Ureter (tissue), 1 donor: Measurements from ENCODE around the gene CACNG8. TPM values are rescaled to one million over a fixed set of nuclear protein-coding genes. Genes with fewer than 3 reads are reported as not detected.
"Not testable (repeated sequence)": the region's sequence is repeated elsewhere in the genome, so short reads cannot be mapped to it uniquely, and the experiment has no call there.

Source experiments
- DNase-seq: peaks from one replicate; pipeline ENCODE4 v3.0.0-alpha.2; 2020; ENCODE audit warnings: low spot score
- total RNA-seq: library from RNA; stranded (reverse); gene quantifications from one replicate; pipeline ENCODE4 v1.2.4, GENCODE V29; 2023
- donor health status: DM: yes; HTN: yes; CAD: no.

CACNG8 gene
- total RNA-seq: 0.08 TPM

DNA sequence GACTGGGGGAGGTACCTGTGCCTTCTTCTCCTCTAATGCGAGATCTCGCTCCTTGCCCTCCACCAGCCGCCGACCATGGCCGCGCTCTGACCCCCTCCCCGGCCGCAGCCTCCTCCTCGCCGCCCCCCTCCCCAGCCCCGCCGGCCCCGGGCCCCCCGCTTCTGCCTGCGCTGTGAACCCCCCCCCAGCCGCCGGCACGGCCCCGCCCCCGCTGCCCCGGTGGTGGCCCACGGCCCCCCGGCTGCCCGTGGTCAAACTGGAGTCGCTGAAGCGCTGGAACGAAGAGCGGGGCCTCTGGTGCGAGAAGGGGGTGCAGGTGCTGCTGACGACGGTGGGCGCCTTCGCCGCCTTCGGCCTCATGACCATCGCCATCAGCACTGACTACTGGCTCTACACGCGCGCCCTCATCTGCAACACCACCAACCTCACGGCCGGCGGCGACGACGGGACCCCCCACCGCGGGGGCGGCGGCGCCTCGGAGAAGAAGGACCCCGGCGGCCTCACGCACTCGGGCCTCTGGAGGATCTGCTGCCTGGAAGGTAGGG, at the start of gene CACNG8:
TSS of gene CACNG8 (plus strand) at position 51 of the 545 bp plus-strand sequence.
- no peak for DNase-seq

DNA sequence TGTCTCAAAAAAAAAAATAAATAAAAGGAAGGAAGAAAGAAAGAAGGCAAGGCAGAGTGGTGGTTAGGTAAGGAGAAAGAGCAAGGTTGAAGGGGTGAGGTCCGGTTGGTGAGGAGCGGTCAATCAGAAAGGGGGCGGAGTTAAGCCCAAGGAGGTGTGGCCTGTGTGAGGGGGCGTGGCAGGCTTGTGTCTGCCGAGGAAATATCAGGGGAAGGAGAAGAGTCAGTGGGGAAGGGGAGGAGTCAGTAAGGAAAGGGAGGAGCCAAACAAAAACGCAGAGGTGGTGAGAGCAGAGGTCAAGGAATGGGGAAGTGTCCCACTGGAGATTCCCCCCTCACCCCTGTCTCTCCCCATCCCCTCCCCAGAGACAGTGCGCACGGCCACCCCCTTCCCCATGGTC, 47.7 kb upstream of the CACNG8 start:
- no peak for DNase-seq

- no peak for DNase-seq
These were observed 46.7 kb upstream of the CACNG8 start for GRCh38 chr19:53916004-53916403.

DNA sequence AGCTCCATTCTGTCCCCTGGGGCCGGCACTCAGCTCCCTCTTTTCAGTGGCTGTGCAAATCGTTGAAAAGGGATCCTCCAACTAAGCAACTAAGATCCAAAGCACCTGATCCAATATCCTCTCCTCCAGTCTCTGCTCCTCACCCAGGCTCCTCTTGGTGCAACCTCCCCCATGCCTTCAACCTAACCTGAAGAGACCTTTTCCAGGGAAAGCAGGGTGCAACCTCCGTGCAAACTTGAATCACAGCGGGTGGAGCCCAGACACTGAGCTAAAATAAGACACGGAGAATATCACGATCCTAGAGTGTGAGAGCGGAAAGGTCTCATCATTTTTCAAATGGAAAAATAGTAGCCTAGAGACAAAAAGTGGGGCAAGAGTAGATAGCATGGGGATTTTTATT, 45.4 kb upstream of the CACNG8 start:
- no peak for DNase-seq

DNA sequence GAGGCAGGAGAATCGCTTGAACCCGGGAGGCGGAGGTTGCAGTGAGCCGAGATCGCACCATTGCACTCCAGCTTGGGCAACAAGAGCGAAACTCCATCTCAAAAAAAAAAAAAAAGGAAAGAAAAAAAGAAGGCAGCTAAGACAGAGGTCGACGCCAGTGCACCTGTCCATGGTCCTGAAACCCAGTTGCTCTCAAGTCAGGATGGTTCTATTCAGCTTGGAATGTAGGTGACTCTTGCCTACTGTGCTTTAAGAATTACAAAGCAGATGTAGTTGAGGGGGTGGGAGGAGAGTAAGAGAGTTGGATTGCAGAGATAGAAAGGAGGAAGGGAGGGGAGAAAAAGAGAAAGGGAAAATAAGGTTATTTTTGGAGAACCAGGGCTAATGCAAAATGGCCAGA, 35.0 kb upstream of the CACNG8 start:
- DNase-seq: no peak

DNA sequence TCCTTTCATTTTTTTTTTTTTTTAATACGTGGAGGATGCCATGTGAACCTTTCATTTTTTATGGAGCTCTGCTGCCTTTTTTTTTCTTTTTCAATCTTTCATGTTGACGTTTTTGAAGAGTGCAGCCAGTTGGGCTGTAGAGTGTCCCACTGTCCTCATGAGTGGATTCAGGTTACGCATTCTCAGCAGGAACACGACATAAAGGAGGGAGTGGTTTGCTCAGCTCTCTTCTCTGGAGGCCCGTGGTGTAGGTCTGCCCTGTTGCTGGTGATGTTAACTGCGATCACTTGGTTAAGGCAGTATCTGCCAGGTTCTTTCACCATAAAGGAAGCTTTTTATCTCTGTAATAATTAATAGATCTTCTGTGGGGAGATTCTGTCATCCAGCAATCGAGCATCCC, 26.7 kb upstream of the CACNG8 start:
- no peak for DNase-seq

DNA sequence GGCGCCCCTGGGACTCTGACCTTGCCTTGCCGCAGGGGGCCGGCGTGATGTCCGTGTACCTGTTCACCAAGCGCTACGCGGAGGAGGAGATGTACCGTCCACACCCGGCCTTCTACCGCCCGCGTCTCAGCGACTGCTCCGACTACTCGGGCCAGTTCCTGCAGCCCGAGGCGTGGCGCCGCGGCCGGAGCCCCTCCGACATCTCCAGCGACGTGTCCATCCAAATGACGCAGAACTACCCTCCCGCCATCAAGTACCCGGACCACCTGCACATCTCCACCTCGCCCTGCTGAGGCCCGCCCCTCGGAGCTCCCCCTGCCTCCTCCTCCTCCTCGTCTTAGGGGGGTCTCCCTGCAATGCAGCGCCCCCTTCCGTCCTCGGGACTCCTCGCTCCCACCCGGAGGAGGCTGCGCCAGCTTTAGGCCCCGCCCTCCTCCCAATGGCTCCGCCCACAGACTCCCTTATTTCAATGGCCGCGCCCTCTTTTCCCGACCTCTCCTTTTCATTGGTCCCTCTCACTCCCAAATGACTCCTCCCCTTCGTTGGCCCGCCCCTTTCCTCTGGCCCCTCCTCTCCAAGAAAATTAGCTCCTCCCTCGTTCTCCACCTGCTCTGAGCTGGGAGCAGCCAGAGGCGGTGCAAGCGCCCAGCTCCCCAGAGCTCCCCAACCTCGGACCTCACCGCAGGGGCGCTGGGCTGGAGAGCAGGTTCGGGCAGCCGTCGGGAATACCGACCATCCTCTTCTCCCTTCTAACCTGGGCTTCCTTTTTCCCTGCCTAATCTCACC, 20.5 kb upstream of the CACNG8 start:
- no peak for DNase-seq

- DNase-seq: no peak
These were observed 18.3 kb upstream of the CACNG8 start for GRCh38 chr19:53944416-53944815.

- no peak for DNase-seq
These were observed 17.8 kb upstream of the CACNG8 start for GRCh38 chr19:53944933-53945332.

- DNase-seq: no peak
These were observed 17.3 kb upstream of the CACNG8 start for GRCh38 chr19:53945441-53945840.

DNA sequence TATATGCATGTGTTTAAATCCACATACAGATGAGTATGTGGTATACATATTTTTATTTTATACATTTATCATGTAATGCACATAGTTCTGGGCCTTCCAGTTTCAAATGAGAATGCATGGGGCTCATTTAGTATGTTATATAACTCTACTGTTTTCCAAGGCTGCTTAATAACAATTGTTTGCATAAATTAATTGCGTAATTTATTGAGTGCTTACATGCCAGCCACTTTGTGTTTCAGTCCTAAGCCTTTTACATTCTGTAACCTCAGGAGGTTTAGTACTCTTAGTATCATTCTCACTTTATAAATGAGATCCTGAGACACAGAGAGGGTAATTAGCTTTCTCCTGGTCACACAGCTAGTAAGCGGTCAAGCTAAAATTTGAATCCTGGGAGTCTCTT, 16.7 kb upstream of the CACNG8 start:
- DNase-seq: no peak

DNA sequence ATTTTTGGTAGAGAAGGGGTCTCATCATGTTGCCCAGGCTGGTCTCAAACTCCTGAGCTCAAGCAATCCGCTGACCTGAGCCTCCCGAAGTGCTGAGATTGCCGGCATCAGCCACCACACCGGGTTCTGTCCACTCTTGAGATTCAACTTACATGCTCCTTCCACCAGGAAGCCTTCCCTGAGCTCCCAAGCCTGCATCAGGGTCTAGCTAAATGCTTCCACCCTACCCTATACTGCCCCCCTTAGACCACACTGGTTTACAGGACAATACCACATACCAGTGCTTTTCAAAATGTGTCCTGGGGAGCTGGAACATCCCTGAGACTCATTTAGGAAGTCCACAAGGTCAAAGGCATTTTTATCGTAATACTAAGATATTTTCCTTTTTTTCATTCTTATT, 15.1 kb upstream of the CACNG8 start:
- DNase-seq: no peak

GRCh38 chr19:53948611-53949010, 14.1 kb upstream of the CACNG8 start:
- DNase-seq: not testable (repeated sequence)

- no peak for DNase-seq
These were observed 11.3 kb upstream of the CACNG8 start for GRCh38 chr19:53951436-53951835.

GRCh38 chr19:53951947-53952346, 10.8 kb upstream of the CACNG8 start:
- no peak for DNase-seq

DNA sequence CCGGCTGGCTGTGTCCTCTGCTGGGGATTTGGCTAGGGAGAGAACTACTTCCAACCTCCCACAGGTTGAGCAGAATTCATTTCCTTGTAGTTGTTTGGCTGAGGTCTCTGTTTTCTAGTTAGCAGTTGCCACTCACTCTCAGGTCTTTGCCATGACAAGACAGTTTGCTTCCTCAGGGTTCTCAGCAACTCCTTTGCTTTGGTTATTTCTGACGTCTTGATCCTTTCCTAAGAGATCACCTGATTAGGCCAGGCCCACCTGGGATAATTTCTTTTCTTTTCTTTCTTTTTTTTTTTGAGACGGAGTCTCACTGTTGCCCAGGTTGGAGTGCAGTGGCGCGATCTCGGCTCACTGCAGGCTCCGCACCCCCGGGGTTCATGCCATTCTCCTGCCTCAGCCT, 9.4 kb upstream of the CACNG8 start:
- DNase-seq: no peak

GRCh38 chr19:53957448-53958167, 5.1 kb upstream of the CACNG8 start:
- no peak for DNase-seq

DNA sequence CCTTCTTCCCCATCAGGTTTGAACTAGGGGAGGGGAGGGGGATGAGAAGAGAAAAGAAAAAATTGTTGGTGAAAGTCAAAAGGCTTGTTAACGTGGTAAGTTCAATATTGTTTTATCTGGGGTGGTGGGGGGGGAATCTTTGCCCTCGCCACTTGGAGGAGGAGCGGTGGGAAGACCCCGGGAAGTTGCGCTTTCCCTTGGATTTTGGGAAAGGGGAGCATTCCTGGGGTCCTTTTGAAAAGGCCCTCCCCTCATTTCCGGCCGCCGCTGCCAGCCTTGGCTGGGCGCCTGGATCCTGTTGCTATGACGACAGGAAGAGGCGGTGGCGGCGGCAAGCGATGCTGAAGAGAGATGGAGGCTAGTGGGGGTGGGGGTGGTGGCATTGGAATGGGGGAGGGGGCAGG, 4.6 kb upstream of the CACNG8 start:
- no peak for DNase-seq

GRCh38 chr19:53958823-53959757, 3.6 kb upstream of the CACNG8 start:
- no peak for DNase-seq

- no peak for DNase-seq
These were observed 2.5 kb upstream of the CACNG8 start for GRCh38 chr19:53960187-53960586.

GRCh38 chr19:53960886-53961285, 1.9 kb upstream of the CACNG8 start:
- DNase-seq: no peak
